ENCODE data around the gene ABT1.

GRCh38 chr6:26646074-26646473 is 49.3 kb downstream of the ABT1 start:
- TF ChIP-seq, protein P1, sequence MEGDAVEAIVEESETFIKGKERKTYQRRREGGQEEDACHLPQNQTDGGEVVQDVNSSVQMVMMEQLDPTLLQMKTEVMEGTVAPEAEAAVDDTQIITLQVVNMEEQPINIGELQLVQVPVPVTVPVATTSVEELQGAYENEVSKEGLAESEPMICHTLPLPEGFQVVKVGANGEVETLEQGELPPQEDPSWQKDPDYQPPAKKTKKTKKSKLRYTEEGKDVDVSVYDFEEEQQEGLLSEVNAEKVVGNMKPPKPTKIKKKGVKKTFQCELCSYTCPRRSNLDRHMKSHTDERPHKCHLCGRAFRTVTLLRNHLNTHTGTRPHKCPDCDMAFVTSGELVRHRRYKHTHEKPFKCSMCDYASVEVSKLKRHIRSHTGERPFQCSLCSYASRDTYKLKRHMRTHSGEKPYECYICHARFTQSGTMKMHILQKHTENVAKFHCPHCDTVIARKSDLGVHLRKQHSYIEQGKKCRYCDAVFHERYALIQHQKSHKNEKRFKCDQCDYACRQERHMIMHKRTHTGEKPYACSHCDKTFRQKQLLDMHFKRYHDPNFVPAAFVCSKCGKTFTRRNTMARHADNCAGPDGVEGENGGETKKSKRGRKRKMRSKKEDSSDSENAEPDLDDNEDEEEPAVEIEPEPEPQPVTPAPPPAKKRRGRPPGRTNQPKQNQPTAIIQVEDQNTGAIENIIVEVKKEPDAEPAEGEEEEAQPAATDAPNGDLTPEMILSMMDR (conservative IDR thresholded peaks at IDR 0.05; ENCODE audit: low read depth, low read length), result no peak
- TF ChIP-seq EZH2 (IDR thresholded peaks at IDR 0.05; ENCODE audit: low read length, unreplicated experiment), result no peak
